DMS53 (cell line): ENCODE measurements around the gene CREM.
A peak's percentile ranks its signal among the peaks of the same experiment; 100 is the strongest.

Experiments used
- DNase-seq: peaks from one replicate; lab custom pipeline; 2025; lab: John Stamatoyannopoulos, UW

The CREM gene

DNA sequence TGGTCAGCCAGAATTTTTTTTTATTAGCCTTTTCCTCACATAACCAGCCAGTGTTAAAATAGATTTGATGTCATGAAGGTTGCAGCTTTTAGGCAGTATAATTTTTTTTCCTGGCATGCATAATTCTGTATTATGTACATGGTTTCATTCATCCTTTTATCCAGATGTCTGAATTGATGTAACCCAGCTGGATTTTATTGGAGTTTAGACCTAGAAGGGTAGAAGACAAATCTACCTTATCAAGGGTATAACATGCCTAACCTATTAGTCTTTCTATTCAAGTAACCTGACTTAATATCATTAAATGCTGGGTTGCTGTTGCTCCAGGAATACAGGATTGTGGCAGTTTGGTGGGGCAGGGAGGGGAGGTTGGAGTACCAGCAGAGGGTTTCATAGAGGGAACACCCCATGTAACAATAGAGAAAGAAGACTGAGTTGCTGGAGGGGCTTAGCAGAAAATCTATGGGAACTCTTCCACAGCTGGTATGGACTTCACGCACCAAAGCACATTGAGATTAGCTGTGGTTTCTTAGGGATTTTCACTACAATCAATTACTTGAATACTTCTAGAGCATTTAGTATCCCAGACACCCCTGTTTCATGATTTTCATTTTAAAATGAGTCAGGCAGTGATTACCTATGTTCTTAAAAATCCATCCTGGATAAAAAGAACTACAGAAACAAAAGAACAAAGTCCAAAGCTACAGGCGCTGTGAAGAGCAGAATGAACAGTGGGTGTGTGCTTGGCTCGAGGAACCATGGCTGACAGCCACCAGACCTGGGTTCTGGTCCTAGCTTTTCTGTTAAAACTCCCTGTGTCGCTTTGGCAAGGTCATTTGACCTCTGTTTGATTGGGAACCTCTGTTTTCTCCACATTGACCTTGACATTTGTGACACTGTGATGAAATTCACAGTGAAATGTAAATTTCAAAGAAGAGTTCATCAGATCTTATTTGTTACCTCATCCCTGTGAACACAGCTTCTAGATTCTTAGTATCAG, 93.5 kb downstream of the CREM start:
- DNase-seq, result no peak

DNA sequence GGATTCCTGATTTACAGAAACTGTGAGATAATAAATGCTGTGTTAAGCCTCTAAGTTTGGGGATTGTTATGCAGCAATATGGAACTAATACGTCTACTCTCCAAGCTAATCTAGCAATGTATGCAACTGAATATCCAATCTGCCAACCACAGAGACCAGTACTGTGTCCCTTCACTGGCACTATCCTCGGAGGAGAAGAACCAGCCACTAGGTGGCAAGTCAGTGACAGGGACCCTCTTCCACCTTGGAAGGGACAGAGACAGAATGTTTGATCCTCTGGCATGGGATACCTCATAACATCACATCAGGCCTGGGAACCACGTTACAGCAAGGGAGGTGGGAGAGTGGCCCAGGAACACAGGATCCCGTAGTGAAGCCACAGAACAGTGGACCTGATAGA, 96.4 kb downstream of the CREM start:
- no peak for DNase-seq

DNA sequence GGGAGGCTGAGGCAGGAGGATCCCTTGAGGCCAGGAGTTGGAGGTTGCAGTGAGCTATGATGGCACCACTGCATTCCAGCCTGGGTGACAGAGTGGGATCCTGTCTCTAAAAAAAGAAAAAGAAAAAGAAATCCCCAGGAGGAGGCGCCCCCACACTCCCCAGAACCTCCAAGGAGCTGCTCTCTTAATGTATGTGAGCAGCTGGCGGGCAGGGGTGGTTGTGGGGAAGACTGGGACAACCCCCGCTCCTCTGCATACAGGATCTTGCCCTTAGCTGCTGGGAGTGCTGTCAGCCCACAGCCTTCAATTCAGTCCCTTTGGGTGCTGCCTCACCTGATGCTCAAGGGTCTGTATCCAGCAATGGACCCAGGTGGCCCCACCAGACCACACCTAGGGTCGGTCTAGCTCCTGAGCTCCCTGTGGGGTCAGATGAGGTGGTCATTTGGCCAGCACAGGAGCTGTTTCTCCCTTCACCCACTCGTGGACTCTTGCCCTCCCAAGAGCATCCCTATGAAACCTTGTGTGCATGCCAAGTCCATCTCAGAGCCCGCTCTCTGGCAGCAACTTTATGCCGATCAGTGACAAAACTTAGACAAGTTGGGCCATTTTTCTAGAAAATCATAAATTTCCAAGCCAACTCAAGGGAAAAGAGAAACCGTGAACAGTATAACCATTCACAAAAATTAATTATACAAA, 97.5 kb downstream of the CREM start:
- DNase-seq, result no peak

DNA sequence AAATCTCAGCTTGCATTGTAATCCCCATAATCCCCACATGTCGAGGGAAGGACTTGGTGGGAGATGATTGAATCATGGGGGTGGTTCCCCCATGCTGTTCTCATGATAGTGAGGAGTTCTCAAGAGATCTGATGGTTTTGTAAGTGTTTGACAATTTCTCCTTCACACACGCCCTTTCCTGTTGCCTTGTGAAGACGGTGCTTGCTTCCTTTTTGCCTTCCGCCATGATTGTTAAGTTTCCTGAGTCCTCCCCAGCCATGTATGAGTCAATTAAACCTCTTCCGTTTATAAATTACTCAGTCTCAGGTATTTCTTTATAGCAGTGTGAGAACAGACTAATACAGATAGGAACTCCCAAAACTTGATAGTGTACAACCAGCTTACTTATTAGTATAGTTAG, 98.6 kb downstream of the CREM start:
- no peak for DNase-seq

DNA sequence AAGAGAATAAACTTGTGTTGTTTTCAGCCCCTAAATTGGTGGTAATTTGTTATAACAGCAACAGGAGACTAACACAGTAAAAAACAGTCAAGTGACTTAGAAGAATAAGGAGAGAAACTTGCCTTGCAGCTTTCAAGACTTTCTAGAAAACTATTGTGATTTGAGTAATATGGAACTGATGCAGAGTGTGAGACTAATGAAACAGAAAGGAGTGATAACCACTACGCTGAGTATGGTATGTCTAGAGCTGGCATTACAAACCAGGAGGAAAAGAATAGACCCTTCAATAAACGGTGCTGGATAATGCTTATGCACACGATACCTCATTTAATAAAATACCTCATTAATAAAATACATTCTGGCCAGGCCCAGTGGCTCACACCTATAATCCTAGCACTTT, 99.9 kb downstream of the CREM start:
- no peak for DNase-seq

DNA sequence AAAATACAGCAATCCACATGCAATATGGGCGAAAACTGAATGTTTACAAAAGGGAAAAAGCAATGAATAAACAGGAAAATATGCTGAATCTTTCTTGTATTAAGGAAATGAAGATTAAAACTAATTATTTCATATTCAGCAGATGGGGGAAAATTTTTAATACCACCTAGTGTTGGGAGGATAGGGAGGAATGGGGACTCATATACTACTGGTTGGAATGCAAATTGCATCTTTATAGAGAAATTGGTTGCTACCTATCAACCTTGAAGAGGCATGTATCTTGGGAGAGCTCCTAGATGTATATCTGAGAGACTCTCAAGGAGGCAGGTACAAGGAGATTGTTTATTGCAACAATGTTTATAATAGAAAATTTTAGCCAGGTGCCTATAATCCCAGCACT, 101.4 kb downstream of the CREM start:
- DNase-seq, result no peak

DNA sequence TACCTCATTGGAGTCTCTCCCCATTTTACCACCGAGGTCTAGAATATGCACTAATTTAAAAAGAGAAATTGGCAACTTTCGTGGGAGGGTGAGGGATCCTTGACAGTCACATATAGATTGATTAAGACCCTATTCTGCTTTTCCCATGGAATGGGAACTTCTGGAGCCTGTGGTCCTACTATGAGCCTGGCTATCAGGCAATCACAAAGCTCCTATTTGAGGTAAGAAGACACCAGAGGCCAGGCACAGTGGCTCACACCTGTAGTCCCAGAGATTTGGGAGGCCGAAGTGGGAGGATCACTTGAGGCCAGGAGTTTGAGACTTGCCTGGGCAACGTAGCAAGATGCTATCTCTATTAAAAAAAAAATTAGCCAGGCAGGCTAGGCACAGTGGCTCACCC, 105.0 kb downstream of the CREM start:
- DNase-seq, result no peak

DNA sequence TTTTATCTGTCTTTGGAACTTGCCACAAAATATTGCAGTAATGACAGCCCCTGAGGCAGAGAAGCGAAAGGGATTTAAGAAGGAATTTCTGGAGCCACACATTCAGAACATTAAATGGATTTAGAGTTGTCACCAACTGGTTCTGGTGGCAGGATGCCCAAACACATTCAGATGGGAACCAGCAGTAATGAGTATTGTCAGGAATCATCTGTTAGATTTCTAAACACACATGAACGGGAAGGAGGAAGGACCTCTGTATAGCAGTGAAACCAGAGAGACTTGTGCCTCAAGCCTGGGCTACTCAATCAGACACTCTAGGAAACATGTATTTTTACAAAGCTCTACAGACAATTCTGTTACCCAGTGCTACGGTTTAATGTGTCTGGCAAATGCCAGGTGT, 105.9 kb downstream of the CREM start:
- no peak for DNase-seq

DNA sequence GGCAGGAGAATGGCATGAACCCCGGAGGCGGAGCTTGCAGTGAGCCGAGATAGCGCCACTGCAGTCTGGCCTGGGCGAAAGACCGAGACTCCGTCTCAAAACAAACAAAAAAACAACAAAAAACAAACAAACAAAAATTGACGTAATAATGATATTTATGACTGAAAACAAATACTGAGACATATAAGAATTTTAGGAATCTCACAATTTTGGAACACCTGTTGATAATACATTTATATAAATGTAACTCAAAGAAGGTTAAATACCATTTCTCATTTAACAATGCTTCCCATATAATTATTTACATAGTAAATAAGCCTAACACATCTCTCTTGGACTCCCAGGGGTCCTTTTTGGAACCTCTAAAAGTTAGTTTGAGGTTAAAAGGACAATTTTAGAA, 107.4 kb downstream of the CREM start:
- DNase-seq, result no peak

DNA sequence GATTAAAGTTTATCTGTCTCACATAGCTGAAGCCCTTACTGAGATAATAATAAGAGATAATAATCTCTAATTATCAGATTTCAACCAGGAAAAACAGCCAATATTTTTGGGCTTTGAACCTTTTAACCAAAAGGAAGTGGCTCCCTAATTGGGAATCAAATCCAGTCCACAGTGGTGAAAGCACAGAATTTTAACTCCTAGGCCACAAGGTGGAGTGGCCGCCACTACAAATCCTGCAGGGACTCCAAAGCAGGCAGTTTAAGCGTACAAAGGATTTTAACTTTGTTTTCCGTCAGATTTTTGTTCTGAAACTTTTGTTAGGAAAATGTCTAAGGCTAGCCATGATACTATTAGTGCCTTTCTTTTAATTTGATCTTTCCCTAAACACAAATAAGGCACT, 110.1 kb downstream of the CREM start:
- DNase-seq, result peak; percentile 19

DNA sequence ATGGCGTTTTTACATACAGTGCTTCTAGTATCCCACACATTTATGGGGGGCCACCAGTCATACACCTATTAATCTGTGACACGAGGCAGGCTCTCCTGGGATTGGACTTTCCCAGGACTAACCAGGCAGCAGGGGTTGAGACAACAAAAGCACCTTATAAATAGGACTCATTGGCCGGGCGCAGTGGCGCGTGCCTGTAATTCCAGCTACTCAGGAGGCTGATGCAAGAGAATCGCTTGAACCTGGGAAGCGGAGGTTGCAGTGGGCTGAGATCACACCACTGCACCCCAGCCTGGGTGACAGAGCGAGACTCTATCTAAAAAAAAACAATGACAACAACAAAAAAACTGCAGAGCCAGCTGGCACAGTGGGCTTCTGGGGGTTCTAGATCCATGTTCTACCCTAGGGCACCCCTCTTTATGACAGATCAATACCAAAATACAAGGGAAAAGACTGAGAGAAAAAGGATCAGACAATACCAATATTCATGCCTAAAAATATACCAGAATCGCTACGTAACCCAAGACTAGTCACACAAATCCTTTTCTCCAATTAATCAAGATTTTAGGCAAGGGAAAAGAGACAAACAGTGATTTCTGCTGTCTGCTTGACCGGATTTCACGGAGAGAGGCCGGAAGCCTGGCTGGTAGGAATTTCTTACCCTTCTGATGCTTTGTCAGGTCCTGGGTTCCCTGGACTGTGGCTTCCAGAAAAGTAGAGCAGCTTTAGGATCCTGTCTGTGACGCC, 111.3 kb downstream of the CREM start:
- no peak for DNase-seq

DNA sequence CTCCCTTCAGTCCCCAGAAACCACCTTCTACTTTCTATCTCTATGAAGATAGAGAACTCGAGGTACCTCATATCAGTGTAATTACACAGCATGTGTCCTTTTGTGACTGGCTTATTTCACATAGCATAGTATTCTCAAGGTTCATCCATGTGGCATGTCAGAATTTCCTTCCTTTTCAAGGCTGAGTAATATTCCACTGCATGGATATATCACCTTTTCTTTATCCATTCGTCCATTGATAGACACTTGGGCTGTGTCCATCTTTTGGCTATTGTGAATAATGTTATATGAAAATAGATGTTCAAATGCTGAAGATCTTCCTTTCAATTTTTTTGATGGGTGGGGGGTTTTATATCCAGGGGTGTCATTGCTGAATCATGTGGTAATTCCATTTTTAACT, 117.9 kb downstream of the CREM start:
- DNase-seq, result no peak

DNA sequence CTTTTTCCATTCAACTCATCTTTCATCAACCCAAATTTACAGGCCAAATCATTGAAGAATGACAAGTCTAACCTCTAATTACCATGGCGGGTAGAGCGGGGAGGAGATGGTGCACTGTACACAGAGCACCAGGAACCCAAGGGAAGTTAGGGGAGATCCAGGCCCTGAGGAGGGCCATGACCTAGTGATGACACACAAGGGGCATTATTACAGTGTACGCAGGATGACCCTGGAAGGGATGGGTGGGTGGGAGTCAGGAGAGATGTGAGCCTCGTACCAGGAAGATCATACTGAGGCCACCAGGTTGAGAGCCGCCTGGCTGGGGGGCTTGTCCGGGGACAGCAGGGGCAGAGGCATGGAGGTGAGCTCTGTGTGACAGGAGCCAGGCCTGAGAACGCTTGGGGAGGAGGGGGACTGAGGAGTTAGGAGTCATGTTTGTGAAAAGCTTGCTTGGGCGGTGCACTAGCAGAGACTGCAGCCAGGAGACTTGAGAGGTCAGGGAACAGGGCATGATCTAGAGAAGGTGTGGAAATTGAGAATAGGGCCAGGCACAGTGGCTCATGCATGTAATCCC, 120.2 kb downstream of the CREM start:
- DNase-seq, result no peak

DNA sequence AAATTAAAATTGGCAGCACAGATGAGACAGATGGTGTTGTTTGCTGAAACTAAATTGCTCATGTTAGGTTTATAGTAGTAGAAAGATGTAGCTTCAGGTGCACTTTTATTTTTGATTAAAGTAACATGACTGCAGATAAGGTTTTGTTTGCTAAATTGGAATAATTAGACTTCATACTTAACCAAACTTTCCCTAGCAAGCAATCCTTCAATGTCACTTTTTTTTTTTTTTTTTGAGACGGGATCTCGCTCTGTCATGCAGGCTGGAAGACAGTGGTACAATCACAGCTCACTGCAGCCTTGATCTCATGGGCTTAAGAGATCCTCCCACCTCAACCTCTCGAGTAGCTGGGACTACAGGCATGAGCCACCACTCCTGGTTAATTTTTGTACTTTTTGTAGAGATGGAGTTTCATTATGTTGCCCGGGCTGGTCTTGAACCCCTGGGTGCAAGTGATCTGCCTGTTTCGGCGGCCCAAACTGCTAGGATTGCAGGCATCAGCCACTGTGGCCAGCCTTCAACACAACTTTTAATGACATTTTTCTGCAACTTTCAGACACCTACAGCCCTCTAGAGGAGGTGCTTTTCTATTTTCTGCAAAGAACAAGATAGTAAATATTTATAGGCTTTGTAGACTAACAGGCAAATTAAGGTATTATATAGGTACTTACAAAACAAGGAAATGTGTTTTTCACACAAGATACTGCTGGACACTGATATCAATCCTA, 124.9 kb downstream of the CREM start:
- DNase-seq, result no peak

DNA sequence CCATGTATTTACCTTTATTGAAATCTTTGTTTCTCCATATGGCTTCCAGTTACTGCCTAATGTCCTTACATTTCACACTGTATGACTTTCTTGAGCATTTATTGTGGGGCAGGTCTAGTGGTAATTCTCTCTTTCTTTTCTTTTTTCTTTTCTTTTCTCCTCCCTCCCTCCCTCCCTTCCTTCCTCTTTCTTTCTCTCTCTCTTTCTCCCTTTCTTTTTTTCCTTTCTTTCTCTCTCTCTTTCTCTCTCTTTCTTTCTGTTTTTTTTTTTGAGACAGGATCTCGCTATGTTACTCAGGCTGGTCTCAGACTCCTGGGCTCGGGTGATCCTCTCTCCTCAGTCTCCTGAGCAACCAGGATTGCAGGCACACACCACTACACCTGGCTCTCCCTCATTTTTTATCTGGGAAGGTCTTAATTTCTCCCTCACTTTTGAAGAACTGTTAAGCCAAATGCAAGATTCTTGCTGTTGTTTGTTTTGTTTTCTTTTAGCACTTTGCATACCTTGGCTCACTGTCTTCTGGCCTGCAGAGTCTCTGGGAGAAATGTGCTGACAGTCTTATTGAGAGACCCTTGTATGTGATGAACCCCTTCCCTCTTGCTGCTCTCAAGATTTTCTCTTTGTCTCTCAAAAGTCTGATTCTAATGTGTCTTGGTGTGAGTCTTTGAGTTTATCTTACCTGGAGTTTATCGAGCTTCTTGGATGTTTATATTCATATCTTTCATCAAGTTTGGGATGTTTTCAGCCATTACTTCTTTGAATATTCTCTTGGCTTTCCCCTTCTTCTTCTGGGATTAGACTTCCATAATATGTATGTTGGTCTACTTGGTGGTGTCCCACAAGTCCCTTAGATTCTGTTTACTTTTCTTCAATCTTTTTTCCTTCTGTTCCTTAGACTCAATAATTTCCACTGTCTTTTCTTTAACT, 130.7 kb downstream of the CREM start:
- DNase-seq, result no peak

DNA sequence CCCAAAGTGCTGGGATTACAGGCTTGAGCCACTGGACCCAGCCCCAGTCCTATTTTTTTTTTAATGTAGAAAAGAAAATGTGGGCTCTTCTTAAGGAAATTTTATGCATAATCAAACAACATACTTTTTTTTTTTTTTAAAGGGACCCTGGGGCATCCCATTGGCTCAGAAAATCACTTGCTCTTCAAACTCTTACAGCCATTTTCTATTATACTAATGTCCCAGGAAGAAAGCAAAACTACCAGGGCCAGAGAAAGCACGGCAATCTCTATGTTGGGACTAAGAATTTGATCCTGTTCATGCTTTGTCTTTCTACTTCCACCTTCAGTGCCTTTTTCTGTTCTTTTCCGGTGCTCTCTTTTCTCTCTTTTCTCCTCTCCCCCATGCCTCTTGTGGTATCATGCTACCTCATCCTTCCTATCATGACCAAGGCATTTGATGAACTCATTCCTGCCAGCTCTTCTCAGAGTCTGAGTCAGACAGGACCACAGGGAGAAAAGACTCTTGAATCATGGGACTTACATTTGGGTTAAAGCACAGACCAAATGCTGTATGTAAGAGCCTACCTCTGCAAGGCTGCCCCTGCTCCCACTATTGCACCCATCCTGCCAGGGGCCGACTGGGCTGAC, 133.2 kb downstream of the CREM start:
- DNase-seq, result peak; percentile 28

DNA sequence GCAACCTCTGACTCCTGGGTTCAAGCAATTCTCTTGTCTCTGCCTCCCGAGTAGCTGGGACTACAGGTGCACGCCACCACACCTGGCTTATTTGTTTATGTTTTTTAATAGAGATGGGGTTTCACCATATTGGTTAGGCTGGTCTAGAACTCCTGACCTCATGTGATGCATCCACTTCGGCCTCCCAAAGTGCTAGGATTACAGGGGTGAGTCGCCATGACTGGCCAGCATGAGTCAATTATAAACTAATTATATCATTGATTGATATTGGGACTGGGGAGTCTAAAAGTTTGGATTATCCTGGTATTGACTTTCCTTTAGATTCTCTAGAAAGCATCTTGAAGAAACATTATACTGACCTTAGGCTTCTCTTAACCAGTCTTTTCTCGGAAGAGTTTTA, 135.8 kb downstream of the CREM start:
- no peak for DNase-seq
